NCI-H524 treated with DMSO at 0.1 percent for 48 hours (cell line): Measurements from ENCODE around the gene EPAS1.

Experiments
- DNase-seq: peaks from one replicate; lab custom pipeline; 2025; lab: John Stamatoyannopoulos, UW

EPAS1 gene

DNA sequence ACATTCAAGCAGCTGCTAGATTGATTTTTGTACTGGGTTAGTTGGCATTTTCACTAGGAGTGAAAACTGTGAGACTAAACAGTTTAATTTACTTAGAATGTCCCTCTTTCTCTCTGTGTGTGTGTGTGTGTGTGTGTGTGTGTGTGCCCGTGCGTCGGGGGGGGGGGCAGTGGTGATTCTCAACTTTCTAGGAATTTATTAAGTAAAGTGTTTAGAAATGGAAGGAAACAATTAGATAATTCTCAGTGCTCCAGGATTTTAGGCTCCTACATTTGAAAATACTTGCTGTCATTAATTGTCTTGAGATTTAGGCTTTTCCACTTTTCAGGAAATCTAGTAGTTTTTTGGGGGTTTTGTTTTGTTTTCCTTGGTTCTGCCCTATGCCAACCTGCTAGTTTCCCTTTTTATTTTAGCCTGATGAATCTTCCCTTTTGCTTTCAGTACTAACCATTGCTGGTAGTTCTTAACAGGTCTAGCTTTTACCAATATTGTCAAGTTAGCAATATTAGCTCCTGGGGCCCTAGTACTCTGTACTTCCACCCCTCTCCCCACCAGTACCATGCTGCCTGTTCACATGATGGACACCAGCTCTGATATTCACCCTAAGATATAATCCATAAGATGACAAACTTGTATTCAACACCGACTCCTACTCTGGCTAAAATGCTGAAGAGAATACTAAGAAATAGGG, 4.9 kb downstream of the EPAS1 start:
- DNase-seq, result no peak

DNA sequence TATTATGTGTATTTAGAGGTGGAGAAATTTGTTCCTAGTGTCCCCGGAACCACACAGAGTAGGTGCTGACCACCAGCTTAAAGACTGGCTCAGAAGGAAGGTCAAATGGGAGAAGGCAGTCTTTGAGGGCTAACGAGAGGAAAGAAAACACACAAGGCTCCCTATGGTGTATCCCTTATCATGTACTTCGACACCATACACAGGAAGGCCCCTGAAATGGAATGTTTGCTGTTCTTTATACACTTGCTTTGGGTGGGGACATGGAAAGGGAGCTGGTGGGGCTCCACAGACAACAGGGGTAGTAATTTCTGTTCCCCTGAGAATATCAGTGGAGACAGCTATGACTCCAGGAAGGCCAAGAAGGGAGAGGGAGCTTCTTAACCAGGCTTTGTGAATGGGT, 6.0 kb downstream of the EPAS1 start:
- no peak for DNase-seq

DNA sequence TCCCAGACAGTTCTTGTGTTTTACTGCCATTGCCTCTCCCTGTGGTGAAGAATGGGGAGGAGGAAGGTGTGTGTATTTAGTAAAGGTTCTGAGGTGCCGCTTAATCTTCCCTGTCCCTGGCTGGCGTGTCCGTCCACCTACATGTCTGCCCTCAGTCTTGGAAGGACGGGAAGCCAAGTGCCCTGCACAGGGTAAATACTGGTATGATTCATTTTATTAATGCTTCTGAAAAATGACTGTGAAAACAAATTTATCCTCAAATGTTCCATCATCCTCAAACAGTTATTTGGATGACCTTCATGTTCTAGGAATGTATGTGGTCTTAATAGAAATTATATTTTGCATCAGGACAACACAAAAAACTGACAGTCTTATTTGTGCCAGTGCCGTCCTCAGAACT, 6.6 kb downstream of the EPAS1 start:
- no peak for DNase-seq

DNA sequence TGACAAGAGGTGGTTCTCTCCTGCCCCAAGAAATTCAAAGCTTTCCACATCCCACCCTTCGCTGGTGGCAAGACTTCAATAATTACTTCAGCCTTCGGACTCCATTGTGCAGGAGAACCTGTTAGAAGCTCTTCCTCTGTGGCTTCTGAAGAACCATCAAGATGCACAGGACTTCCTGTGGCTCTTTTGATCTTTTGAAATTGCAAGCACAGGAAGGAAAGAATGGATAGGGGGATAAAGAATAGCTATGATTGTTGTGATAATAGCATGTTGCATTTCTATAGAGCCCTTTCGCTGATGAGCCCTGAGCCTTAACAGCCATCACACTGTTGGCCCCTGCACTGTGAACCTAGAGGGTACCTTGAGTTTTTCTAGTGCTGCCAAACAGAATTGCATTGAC, 7.4 kb downstream of the EPAS1 start:
- no peak for DNase-seq

DNA sequence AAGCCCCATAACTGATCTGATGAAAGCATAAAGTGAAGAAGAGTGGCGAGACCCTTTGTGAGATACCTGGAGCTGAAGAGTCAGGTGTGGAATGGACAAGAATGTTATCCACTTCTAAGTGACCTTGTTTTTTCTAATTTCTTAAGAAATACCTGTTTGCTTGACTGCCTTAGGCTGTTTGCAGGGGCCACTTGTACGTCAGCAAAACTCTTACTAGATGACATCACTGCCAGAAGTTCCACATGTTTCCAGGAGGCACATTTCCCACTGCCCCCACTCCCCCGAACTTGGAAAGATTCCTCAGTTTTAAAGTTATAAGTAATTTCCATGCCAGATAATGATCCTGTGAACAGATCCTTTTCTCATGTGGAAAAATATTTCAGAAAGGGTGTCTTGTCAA, 8.0 kb downstream of the EPAS1 start:
- no peak for DNase-seq

DNA sequence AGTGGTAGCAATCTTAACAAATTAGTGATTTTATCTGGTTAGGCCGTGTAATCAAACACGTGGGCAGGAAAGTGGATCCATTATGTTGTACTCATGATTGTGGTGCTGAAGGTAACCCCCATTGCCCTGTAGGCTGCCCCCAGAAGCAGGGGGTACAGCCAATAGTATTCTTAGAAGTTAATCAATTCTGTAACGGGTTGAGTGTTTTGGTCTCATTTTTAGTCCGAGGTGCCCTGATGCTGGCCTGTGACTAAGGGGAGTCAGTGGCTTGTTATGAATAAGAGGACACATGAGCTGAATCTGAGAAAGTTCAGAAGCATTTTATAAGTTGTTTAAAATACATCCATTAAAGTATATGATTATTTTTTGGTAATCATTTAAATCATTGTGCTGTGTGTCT, 8.6 kb downstream of the EPAS1 start:
- DNase-seq, result no peak

DNA sequence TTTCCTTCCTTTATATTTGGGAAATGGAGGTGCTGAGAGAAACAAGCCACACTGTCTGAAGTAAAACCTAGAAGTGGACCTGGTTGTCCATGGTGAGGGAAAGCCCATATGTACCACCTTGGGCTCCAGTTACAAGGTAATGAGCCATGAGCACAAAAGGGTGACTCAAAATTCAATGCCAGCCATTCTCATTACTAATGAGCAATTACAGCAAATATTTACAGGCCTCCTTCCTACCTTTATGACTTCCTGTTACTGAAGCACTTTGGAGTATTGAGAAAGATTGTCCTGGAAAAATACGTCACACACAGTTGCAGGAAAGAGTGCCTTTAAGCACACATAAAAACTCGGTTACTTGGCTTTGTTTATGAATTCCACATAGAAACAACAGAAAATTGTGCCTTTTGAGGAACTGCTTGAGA, 9.1 kb downstream of the EPAS1 start:
- DNase-seq, result no peak

DNA sequence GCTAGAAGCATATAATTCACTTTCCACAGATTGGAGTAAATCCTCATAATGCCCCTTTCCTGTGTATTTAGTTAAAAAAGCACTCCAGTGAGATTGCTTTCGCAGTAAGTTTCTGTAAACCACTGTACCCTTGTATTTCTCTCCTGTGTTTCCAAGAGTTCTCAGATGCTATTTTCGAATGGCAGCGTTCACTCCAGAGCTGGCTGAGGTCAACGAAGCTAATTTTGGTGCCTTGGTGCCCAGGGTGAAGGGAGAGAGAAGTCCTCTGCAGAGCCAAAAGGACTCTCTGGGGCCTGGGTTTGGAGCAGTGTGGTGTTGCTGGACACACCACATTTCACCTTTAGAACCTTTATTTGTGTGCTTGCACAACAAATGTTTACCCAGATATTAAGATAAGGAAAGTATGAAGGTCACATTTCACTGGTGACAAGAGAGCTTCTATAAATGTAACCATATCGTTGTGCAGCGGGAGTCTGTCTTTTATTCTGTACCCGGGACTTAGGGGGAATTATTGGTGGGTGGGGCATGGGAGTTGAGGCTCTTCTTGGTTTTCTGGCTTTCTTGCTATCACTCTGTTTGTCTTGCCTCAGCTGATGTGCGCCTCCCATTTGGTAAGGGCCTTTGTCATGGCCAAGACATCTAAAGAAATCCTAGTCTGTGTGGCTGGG, 9.9 kb downstream of the EPAS1 start:
- DNase-seq, result no peak

DNA sequence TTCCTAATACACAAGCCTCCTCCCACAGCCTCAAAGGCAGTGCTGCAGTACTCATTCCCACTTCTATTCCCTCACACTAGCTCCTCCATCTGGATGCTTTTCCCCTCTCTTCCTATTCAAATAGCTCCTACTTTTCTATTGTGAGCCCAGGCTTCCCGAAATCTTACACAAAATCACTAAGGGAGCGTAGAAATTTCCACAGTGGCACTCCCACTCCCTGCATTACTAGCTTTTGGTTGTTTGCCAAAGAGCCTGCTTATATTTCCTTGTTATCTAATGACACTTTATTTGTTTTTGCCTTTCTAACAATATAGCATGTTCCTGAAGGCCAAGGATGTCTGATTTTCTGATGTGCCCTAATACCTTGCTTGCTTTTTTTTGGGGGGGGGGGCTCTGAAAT, 10.9 kb downstream of the EPAS1 start:
- DNase-seq, result no peak

DNA sequence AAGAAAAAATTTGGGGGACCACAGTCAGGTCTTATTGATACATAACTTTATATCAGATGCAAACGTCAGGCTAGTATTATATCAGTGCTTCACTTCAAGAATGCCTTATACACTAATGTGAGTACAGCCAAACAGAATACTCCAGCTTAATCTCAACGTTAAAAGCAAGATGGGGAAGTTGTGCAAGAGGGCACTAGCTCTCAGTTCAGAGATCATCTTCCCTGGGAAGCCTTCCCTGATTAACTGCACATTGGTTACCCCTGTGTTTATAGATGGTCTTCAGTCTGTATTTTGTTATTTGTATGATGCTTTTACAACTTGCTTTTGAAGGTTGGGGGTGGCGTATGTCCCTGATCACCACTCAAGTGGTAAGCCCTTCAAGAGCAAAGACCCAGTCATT, 11.4 kb downstream of the EPAS1 start:
- DNase-seq, result no peak

DNA sequence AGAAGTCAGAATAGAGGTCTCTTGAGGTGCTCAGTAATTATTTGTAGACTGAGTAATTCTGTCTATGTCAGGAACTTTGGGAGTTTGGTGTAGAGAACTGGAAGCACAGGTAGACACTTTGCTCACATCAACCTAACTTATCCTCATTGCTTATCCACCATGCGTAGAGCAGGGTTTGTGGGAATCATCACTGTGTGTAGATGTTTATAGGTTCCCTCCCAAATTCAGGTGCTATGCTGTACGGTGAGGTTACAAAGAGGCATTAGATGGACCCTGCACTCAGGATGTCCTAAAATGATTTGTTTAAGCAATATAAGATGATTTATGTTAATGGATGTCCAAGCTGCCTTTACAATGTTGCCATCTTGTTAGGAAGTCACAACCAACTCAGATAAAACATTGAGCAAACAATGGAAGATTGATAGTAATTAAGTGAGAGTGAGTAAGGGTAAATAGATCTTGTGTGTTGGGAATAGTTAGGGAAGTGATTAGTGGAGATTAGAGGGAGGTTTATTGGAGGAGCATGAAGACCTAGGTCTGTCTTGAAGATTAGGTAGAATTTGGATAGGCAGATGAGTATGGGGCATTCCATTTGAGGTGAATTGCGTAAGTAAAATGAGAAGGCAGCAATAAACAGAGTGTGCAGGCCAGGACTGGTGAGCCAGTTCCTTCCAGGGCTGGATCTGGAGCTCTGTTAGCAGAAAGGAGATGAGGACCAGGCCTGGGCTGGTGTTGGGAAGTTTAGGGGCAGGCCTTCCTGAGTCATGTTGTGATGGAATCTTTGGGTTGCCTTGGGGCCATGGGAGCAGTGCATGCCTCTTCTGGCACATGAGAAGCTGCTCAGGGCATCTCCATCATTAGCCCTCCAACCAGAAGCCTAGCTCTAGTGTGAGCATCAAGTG, 12.1 kb downstream of the EPAS1 start:
- DNase-seq, result no peak

DNA sequence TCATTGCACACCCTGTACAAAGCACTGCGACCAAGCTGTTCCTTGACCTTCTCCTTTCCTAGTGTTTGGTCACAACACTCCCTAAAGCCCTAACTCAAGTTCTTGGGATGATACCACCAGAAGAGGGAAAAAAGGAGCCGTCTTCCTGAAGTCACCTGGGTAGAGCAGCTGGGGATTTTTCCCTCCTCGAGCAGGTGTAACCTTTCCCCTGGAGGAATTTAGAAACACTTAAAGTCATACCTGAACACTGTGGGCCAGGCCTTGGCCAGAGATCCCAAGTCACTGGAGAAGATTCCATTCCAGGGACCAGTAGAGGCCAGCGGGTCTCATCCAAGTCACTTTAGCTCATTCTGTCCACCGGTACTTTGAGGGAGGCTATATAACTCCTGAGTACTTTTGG, 13.2 kb downstream of the EPAS1 start:
- DNase-seq, result no peak

DNA sequence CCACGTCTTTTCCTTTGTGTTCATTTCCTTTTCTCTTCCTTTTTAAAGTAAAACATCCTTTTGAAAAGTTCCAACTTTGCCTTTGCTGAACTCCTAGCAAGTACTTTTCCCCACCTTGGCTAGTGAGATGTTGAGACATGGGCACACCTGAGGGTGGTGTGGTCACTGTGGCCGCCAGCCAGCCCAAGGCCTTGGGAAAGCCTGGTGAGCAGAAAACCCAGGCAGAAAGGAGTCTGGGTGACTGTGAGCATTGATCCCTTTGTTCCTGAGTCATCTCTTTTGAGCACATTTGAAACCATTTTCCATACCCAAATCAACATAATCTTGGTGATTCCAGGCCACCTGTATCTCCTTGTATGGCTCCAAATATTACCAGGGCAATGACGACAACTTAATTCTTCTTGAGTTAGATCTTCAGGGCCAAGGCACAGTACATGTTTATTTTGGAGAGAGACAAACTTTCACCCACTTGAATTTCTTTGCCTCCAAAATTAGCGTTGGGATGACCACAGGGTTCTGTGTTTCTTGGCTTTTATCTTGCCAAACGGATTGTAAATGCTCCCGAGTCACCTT, 14.5 kb downstream of the EPAS1 start:
- DNase-seq, result no peak

DNA sequence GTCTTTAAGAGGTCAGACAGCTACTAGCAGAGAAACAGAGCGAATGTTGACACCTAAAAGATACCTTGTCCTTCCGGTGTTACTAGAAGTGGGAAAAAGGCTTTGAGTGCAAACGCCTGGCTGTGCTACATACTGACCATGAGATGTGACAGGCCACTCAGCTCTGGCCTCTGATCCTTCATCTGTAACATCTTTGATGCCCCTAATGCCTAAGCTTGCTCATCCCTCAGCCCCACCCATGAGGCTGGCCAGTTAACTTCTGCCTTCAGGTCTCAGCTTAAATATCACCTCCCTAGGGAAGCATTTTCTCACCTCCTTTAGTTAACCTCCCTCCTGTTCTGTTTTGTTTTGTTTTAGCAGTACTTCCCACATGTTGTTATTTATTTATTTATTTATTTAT, 15.9 kb downstream of the EPAS1 start:
- DNase-seq, result no peak

DNA sequence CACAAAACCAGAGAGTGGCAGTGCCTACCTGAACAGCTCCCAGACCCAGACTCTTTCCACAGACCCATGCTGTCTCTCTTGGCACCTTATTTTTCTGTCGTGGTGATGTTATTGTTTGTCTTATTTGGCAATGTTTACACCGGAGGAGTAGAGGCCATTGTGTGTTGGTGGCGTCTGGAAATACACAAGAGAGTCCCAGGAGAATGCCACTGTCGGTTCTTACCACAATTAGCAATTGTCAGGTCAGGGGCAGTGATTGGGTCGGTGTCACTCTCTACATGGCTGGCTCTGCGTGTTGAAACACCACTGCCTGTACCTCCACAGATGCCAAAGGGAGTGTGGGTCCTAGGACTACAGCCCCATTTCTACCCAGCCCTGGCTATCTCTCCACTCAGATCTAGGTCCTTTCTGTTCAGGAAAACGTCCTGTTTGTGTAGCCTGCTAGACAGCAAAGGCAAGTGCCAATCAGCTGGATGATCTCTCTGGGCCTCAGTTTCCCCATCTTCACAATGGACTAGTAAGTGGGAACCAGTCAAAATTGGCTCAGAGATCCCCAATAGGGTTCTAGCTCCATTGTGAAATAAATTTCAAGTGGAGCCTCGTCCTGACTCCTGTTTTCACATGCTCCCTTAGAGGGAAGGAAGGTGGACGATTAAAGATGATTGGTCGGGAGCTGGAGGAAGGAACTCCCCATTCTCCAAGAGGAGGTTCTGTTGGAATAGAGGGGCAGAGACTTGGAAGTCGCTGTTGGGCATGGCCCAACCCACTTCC, 17.0 kb downstream of the EPAS1 start:
- DNase-seq, result no peak

DNA sequence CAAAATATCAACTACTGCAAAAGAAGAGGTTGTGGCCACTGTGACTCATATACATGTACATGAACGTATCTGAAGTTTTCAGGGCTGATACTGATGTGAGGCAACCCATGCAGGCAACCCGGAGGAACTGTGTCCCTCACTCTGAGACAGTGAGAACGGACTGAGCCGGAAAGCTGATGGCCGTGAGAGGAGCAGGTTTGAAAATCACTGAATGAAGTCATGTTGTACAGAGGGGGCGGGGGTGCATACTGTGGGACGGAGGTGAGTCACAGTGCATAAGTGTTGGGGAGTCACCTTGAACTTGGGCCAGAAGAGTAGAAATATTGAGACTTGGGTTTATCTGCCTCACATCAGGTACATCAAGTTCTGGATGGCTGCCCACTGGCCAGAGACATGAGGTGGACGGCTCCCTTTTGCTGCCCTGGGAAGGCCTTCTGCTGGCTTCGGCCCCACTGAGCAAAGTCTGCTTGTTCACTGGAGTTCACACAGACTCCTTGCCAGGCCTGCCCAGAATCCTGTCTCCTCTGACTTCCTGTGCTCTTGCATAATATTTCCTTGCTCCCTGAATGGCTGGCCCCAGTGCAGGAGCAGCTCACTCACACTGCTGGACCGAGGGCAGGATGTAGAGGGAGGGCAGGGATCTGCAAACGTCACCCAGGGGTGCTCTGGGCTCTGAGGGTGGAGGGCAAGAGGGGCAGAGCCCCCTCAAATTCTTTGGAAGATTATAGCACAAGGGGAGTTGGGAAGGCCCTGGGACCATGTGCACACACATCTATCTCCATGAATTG, 18.1 kb downstream of the EPAS1 start:
- DNase-seq, result no peak

DNA sequence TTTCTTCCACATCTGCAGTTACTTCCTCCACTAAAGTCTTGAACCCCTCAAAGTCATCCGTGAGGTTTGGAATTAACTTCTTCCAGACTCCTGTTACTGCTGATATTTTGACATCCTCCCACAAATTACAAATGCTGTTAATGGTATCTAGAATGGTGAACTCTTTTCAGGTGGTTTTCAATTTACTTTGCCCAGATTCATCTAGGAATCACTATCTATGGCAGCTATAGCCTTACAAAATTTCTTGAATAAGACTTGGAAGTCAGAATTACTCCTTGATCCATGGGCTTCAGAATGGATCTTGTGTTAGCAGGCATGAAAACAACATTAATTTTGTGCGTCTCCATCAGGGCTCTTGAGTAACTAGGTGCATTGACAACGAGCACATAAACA, 19.9 kb downstream of the EPAS1 start:
- DNase-seq, result no peak

DNA sequence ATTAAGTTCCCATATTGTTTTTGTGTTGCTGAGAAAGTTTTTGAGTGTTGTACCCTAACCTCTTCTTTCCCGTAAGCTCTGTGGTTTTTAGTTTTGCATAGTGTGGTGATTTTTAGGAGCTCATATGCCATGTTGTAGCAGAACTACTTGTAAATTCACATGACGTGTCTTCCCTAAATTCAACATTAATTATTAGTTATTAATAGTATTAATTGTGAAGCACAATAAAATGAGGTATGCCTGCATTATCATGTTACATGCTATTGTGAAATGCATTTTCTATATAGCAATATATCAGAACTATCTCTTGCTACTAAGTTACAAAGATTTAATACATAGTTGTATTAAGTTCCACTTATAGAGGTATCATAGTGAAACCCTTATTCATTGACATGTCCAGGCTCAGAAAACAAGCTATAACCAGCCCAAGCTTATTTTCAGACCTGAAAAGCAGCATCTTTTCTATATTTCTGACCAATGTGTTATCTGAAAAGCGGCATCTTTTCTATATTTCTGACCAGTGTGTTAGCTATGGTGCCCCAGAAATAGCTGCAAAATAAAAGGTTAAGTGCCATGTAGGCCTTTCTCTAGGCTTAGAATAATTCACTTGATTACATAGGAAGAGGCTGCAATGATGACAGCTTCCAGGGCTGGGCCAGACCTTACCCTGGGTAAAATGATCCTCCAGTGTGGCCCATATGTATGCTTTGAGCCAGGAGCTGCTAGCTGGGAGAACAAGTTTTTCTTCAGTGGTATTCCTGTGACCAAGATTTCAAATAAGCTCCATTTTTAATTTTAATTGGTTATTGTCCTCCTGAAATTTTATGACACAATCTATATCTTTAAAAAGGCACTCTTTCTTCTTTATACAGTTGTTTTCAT, 21.6 kb downstream of the EPAS1 start:
- no peak for DNase-seq

DNA sequence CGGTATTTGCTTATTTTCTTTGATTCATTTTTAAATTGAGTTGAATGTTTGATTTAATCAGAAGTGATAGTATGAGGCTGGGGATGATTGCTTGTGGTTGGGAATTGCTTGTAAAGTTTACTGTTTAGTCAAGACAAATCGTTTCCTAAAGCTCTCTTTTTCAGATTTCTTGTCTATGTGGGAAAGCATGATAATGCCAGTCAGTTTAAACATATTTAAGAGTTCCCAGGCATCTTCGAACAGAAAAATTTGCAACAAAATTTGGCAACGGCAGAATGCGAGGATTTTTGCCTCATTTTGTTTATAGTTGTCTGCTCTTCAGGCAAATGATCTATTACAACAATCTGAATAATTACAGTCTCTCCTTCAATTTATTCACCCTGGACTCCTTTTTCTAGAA, 22.5 kb downstream of the EPAS1 start:
- DNase-seq, result no peak

DNA sequence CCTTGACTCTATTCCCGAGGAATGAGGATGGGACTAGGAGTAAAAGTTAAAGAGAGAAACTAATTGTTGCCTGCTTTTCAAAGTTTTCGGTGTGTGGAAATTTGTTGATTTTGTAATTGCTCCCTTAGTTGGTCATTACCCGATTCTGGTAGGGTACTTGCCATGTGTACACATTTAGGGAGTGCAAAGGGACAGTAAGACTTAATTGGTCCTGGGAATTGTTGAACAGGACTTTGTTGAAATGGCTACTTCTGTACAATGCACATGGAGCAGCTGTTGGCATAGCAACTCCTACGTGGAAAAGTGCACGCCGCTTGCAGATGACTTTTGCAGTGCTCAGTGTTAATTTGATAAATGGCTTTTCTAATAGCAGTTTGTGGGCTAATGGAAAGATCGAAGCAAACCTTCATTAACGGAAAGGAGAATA, 22.9 kb downstream of the EPAS1 start:
- no peak for DNase-seq
